BE2C (cell line): Measurements from ENCODE around the gene GRM4.

Experiments used
- DNase-seq: peaks from one replicate; pipeline ENCODE4 v3.0.0-alpha.2; 2020
- H3K27me3 ChIP-seq: fragments of 250-450 bp; sonication (Bioruptor Pico); 2 replicates; pipeline ENCODE4 v1.5.1; 2020; ENCODE audit warnings: mild to moderate bottlenecking
- H3K36me3 ChIP-seq: fragments of 250-450 bp; sonication (Bioruptor Pico); 2 replicates; pipeline ENCODE4 v1.5.1; 2020; ENCODE audit warnings: mild to moderate bottlenecking
- H3K4me1 ChIP-seq: fragments of 250-450 bp; sonication (Bioruptor Pico); 2 replicates; pipeline ENCODE4 v1.5.1; 2020
- H3K4me3 ChIP-seq: 2 replicates; pipeline ENCODE4 v1.5.1; 2011; ENCODE audit warnings: low read depth, low read length
- H3K9me3 ChIP-seq: fragments of 250-450 bp; sonication (Bioruptor Pico); 2 replicates; pipeline ENCODE4 v1.5.1; 2020
- TF ChIP-seq, protein P1 (sequence below): IDR thresholded peaks from 2 replicates; pipeline ENCODE4 v1.5.1; 2012; ENCODE audit warnings: mild to moderate bottlenecking, low read depth, low read length

Gene GRM4

DNA sequence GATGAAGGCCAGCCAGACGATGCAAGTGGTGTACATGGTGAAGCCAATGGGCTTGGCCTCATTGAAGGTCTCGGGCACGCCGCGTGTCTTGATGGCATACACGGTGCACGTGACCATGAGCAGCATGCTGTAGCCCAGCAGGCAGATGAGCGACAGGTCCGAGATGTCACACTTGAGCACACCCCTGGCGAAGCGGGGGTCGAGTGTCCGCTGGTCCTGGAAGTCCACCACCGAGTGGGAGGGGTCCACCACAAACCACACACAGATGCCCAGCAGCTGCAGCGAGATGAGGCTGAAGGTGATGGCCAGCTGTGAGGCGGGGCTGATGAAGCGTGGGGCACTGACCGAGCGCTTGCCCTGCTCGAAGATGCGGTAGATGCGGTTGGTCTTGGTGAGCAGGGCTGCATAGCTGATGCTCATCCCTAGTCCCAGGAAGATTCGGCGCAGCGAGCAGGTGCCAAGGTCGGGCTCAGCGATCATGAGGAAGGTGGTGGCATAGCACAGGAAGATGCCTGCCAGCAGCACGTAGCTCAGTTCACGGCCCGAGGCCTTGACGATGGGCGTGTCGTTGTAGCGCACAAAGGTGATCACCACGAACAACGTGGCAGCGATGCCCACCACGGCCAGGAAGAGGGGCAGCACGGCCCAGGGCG lies 110.1 kb downstream of the GRM4 start:
- no peak for DNase-seq
- Histone ChIP-seq H3K4me1 (no peaks in the 10 kb centered on the region), H3K9me3 (no peaks in the 10 kb centered on the region), H3K36me3 (no peaks in the 10 kb centered on the region), H3K4me3 (no peak overlapping the region), H3K27me3 (no peaks in the 10 kb centered on the region)
- TF ChIP-seq, protein P1, sequence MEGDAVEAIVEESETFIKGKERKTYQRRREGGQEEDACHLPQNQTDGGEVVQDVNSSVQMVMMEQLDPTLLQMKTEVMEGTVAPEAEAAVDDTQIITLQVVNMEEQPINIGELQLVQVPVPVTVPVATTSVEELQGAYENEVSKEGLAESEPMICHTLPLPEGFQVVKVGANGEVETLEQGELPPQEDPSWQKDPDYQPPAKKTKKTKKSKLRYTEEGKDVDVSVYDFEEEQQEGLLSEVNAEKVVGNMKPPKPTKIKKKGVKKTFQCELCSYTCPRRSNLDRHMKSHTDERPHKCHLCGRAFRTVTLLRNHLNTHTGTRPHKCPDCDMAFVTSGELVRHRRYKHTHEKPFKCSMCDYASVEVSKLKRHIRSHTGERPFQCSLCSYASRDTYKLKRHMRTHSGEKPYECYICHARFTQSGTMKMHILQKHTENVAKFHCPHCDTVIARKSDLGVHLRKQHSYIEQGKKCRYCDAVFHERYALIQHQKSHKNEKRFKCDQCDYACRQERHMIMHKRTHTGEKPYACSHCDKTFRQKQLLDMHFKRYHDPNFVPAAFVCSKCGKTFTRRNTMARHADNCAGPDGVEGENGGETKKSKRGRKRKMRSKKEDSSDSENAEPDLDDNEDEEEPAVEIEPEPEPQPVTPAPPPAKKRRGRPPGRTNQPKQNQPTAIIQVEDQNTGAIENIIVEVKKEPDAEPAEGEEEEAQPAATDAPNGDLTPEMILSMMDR, result no peak

DNA sequence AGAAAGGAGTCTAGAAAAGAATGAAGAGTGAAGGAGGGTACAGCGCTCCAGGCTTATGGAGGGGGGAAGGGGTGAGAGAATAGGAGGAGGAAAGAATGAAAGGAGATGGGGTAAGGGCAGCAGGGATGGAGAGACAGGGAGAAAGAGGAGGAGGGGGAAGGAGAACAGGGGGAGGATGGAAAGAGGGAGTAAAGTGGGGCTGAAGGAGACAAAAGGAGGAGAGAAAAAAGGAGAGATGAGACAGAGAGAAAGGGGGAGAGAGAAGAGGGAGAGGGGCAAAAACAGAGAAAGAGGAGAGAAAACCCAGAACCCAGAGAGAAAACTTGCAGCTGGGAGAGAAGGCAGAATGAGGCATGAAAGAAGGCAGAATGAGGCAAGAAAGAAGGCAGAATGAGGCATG lies 110.7 kb downstream of the GRM4 start:
- H3K36me3 ChIP-seq, result no peaks in the 10 kb centered on the region
- no peaks in the 10 kb centered on the region for H3K4me1 ChIP-seq
- no peak for DNase-seq
- TF ChIP-seq, protein P1, result no peak
- H3K4me3 ChIP-seq, result no peak overlapping the region
- no peaks in the 10 kb centered on the region for H3K9me3 ChIP-seq
- no peaks in the 10 kb centered on the region for H3K27me3 ChIP-seq

DNA sequence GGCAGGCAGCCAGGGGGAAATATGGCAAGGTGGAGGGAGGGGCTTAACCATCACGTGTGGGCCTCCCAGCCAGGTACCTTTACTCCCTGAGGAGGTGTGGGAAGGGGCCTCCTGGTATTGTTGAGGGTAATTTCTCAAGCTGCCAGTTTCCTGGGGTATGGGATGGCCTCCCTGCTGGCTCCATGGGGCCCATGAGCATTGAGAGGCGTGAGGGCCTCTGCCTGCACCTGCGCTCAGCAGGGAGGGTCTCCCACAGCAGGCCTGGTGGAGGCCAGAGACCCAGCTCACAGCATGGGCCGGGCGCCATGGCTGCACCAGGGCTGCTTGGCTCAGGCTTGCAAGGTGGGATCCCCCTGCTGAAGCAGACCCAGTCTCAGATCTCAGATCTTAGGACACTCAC lies 113.0 kb downstream of the GRM4 start:
- TF ChIP-seq, protein P1, result no peak
- no peak overlapping the region for H3K4me3 ChIP-seq
- no peaks in the 10 kb centered on the region for H3K4me1 ChIP-seq
- no peaks in the 10 kb centered on the region for H3K9me3 ChIP-seq
- DNase-seq, result no peak
- no peaks in the 10 kb centered on the region for H3K36me3 ChIP-seq
- no peaks in the 10 kb centered on the region for H3K27me3 ChIP-seq

DNA sequence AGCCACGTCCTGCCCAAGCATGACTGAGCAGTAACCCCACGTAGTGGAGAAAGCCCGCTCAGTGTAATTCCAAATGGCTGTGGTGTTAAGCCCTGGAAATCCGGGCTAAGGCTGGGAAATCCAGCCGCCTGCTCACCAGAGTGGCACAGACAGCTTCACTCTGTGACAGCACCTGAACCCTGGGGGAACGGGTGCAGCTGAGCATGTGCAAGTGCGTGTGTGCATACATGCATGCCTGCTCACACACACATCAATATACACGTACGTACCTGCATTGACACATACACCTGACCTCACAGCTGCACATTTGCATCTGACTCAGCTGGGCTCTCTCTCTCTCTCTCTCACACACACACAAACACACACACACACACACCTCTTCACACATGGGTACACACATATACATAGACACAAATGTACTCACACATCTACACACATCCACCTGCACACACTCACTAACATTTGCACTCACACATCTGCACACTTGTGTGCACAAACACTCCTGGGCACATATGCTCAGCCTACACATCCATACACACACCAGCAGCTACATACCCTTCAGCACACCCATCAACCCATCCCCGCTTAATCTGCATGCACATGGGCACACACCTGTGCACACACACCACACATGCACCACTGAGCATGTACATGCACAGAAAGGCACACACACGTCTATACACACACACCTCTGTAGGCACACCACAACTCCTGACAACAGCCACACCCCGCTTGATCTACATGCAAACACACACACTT lies 114.1 kb downstream of the GRM4 start:
- H3K9me3 ChIP-seq, result no peaks in the 10 kb centered on the region
- H3K4me3 ChIP-seq, result no peak overlapping the region
- no peaks in the 10 kb centered on the region for H3K4me1 ChIP-seq
- no peak for DNase-seq
- TF ChIP-seq, protein P1, result no peak
- H3K36me3 ChIP-seq, result no peaks in the 10 kb centered on the region
- no peaks in the 10 kb centered on the region for H3K27me3 ChIP-seq

DNA sequence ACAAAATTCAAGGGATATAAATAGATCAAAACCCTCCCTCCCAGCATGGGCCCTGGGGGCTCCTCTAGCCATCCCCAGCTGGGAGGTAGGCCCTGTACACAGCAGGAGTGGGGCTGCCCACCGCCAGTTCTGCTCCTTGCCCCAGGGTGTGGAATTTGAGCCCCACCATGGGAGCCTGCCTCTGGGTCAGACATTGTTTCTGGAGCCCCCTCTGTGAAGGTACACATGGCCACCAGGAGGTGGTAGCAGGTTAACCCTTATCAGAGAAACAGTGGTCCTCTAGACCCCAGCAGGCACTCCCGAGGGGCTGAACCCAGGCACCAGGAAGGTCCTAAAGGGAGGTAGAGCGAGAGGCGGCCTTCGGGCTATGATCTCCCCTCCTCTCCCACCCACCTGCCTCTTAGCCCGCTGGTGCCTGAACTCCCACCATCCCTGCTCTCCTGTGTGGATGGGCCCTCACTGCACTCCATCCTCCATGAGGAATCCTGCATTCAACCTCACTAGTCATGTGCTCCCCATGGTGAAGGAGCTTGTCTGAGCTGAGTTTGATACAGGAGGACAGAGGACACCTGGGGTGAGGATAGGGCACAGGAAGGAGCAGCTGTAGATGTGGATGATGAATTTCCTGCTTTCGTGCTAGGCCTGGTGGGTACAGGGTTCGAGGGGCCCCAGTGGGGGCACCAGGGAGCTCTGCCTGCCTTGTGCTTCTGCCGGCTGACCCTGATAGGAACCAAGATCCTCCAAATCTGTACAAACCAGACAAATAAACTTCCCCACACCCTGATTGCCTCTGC lies 114.9 kb downstream of the GRM4 start:
- no peak for DNase-seq
- no peaks in the 10 kb centered on the region for H3K27me3 ChIP-seq
- H3K4me1 ChIP-seq, result no peaks in the 10 kb centered on the region

More for the DNA sequence above, 114.9 kb downstream of the GRM4 start:
- TF ChIP-seq, protein P1, result no peak
- Histone ChIP-seq H3K36me3 (no peaks in the 10 kb centered on the region), H3K9me3 (no peaks in the 10 kb centered on the region), H3K4me3 (no peak overlapping the region)
